ENCODE results near the gene BHLHA15.

BHLHA15 gene

GRCh38 chr7:98231493-98232262 lies 20.4 kb downstream of the BHLHA15 start:
- in situ Hi-C loops (cut with MboI; ENCODE audit: low sequenced_read_pairs) = no loop called here
- Histone ChIP-seq H3K27me3 (ENCODE audit: low read depth) (no peaks in the 10 kb centered on the region), H3K4me1 (no peaks in the 10 kb centered on the region), H3K36me3 (replicated peaks) (no peaks in the 10 kb centered on the region), H3K4me3 (no peak overlapping the region), H3K9me3 (no peaks in the 10 kb centered on the region)
- no peak for DNase-seq (ENCODE audit: low spot score in 2 of 2)

GRCh38 chr7:98232263-98232585 lies 21.0 kb downstream of the BHLHA15 start:
- Histone ChIP-seq H3K4me3 (no peak overlapping the region), H3K36me3 (replicated peaks) (no peaks in the 10 kb centered on the region), H3K27me3 (ENCODE audit: low read depth) (no peaks in the 10 kb centered on the region), H3K9me3 (no peaks in the 10 kb centered on the region), H3K4me1 (no peaks in the 10 kb centered on the region)
- no peak for DNase-seq (ENCODE audit: low spot score in 2 of 2)
- in situ Hi-C loops (cut with MboI; ENCODE audit: low sequenced_read_pairs) = no loop called here

GRCh38 chr7:98232799-98233198 lies 21.6 kb downstream of the BHLHA15 start:
- in situ Hi-C loops (cut with MboI; ENCODE audit: low sequenced_read_pairs) = no loop called here
- H3K27me3 ChIP-seq (ENCODE audit: low read depth) = no peaks in the 10 kb centered on the region
- DNase-seq (ENCODE audit: low spot score in 2 of 2) = no peak

GRCh38 chr7:98233219-98234070 lies 22.2 kb downstream of the BHLHA15 start:
- H3K36me3 ChIP-seq (replicated peaks) = no peaks in the 10 kb centered on the region
- H3K9me3 ChIP-seq = no peaks in the 10 kb centered on the region
- H3K4me3 ChIP-seq = no peak overlapping the region
- H3K4me1 ChIP-seq = no peaks in the 10 kb centered on the region
- no peak for DNase-seq (ENCODE audit: low spot score in 2 of 2)
- in situ Hi-C loops (cut with MboI; ENCODE audit: low sequenced_read_pairs) = no loop called here
- H3K27me3 ChIP-seq (ENCODE audit: low read depth) = no peaks in the 10 kb centered on the region

More at GRCh38 chr7:98232799-98233198, 21.6 kb downstream of the BHLHA15 start:
- no peak overlapping the region for H3K4me3 ChIP-seq
- no peaks in the 10 kb centered on the region for H3K36me3 ChIP-seq (replicated peaks)
- H3K4me1 ChIP-seq = no peaks in the 10 kb centered on the region
- no peaks in the 10 kb centered on the region for H3K9me3 ChIP-seq

GRCh38 chr7:98234429-98235147 lies 23.3 kb downstream of the BHLHA15 start:
- no peaks in the 10 kb centered on the region for H3K36me3 ChIP-seq (replicated peaks)
- in situ Hi-C loops (cut with MboI; ENCODE audit: low sequenced_read_pairs) = no loop called here
- H3K9me3 ChIP-seq = no peaks in the 10 kb centered on the region
- no peak overlapping the region for H3K4me3 ChIP-seq
- no peak for DNase-seq (ENCODE audit: low spot score in 2 of 2)
- no peaks in the 10 kb centered on the region for H3K27me3 ChIP-seq (ENCODE audit: low read depth)
- no peaks in the 10 kb centered on the region for H3K4me1 ChIP-seq

GRCh38 chr7:98235901-98236300 lies 24.7 kb downstream of the BHLHA15 start:
- Histone ChIP-seq H3K9me3 (no peaks in the 10 kb centered on the region), H3K4me1 (no peaks in the 10 kb centered on the region), H3K36me3 (replicated peaks) (no peaks in the 10 kb centered on the region), H3K4me3 (no peak overlapping the region), H3K27me3 (ENCODE audit: low read depth) (no peaks in the 10 kb centered on the region)
- no peak for DNase-seq (ENCODE audit: low spot score in 2 of 2)
- in situ Hi-C loops (cut with MboI; ENCODE audit: low sequenced_read_pairs) = no loop called here

GRCh38 chr7:98236355-98237185 lies 25.3 kb downstream of the BHLHA15 start:
- no peaks in the 10 kb centered on the region for H3K27me3 ChIP-seq (ENCODE audit: low read depth)
- in situ Hi-C loops (cut with MboI; ENCODE audit: low sequenced_read_pairs) = no loop called here
- H3K4me1 ChIP-seq = no peaks in the 10 kb centered on the region
- no peaks in the 10 kb centered on the region for H3K9me3 ChIP-seq
- H3K4me3 ChIP-seq = no peak overlapping the region
- no peak for DNase-seq (ENCODE audit: low spot score in 2 of 2)
- H3K36me3 ChIP-seq (replicated peaks) = no peaks in the 10 kb centered on the region

GRCh38 chr7:98238076-98238475 lies 26.8 kb downstream of the BHLHA15 start:
- no peaks in the 10 kb centered on the region for H3K27me3 ChIP-seq (ENCODE audit: low read depth)
- no peaks in the 10 kb centered on the region for H3K36me3 ChIP-seq (replicated peaks)
- H3K4me1 ChIP-seq = no peaks in the 10 kb centered on the region
- DNase-seq (ENCODE audit: low spot score in 2 of 2) = no peak
- in situ Hi-C loops (cut with MboI; ENCODE audit: low sequenced_read_pairs) = no loop called here
- no peaks in the 10 kb centered on the region for H3K9me3 ChIP-seq
- H3K4me3 ChIP-seq = no peak overlapping the region

GRCh38 chr7:98238976-98239375 lies 27.7 kb downstream of the BHLHA15 start:
- no peaks in the 10 kb centered on the region for H3K36me3 ChIP-seq (replicated peaks)
- in situ Hi-C loops (cut with MboI; ENCODE audit: low sequenced_read_pairs) = no loop called here

GRCh38 chr7:98240961-98241673 lies 29.9 kb downstream of the BHLHA15 start:
- Histone ChIP-seq H3K36me3 (replicated peaks) (no peaks in the 10 kb centered on the region), H3K9me3 (no peaks in the 10 kb centered on the region), H3K27me3 (ENCODE audit: low read depth) (no peaks in the 10 kb centered on the region), H3K4me1 (no peaks in the 10 kb centered on the region), H3K4me3 (no peak overlapping the region)
- DNase-seq (ENCODE audit: low spot score in 2 of 2) = peak in 1 of 2 experiments; percentile 75
- in situ Hi-C loops (cut with MboI; ENCODE audit: low sequenced_read_pairs) = no loop called here

More at GRCh38 chr7:98238976-98239375, 27.7 kb downstream of the BHLHA15 start:
- no peak for DNase-seq (ENCODE audit: low spot score in 2 of 2)
- Histone ChIP-seq H3K9me3 (no peaks in the 10 kb centered on the region), H3K4me1 (no peaks in the 10 kb centered on the region), H3K27me3 (ENCODE audit: low read depth) (no peaks in the 10 kb centered on the region), H3K4me3 (no peak overlapping the region)

GRCh38 chr7:98241674-98242241 lies 30.5 kb downstream of the BHLHA15 start:
- in situ Hi-C loops (cut with MboI; ENCODE audit: low sequenced_read_pairs) = no loop called here
- Histone ChIP-seq H3K27me3 (ENCODE audit: low read depth) (no peaks in the 10 kb centered on the region), H3K9me3 (no peaks in the 10 kb centered on the region), H3K4me3 (no peak overlapping the region), H3K36me3 (replicated peaks) (no peaks in the 10 kb centered on the region), H3K4me1 (no peaks in the 10 kb centered on the region)
- no peak for DNase-seq (ENCODE audit: low spot score in 2 of 2)

- DNase-seq (ENCODE audit: low spot score in 2 of 2) = no peak
- Histone ChIP-seq H3K36me3 (replicated peaks) (no peaks in the 10 kb centered on the region), H3K9me3 (no peaks in the 10 kb centered on the region), H3K4me1 (no peaks in the 10 kb centered on the region), H3K4me3 (no peak overlapping the region), H3K27me3 (ENCODE audit: low read depth) (no peaks in the 10 kb centered on the region)
- in situ Hi-C loops (cut with MboI; ENCODE audit: low sequenced_read_pairs) = no loop called here
Observed at GRCh38 chr7:98242342-98242741, 31.1 kb downstream of the BHLHA15 start.
